Stimulated activated CD8-positive, alpha-beta memory T cell treated with anti-CD3 and anti-CD28 coated beads, Interleukin-15, amount 100 ng/mL, for 48 hours (primary cell): ENCODE data around the gene SMIM23.

Source experiments
- DNase-seq, 2 donors: peaks; one replicate each; pipeline ENCODE4 v3.0.0-alpha.2; 2020; ENCODE audit warnings: low read depth in 2 of 2

The SMIM23 gene

GRCh38 chr5:171785517-171785916, at the start of gene SMIM23:
TSS of gene SMIM23 (plus strand) at chr5:171785817. CDS start at chr5:171785872, 55 bp downstream.
- DNase-seq, result no peak

DNA sequence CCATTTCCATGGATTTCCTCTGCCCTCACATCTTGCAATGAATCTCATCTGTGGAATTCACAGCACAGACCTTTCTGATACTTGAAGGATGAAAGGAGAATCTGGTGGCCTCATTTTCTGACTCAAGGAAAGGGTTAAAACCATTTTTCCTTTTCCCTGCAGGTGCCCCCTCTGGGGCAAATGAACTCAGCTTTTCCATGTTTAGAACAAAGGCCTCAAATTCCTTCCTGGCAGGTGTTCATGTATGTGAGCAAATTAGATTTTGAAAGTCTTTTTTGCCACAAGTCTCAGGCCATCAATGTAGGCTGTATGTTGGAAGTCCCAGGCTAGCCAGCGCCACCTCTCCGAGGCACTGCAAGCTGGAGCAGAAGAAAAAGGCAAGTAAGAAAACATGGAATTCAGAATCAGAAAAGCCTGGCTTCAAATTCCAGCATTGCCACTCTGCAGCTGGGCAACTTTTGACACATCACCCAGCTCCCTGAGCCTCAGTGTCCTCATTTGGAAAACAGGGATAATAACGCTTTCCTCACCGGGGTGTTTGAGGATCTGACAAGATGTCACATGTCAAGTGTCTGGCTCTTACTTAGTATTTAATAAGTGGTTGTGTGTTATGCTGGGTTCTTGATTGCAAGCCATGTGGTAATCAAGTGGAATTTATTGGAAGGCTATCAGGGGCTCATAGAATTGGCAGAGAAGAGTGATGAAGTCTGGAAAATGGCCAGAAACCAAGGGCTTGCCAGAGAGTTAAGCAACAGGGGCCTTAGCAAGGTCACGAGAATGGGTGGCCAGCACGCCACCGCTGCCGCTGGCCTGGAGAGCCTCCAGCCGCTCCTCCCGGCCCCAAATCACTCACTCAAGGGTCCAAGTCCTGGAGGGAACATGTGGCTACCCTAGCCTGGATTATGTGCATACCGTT, 48.4 kb upstream of the SMIM23 start:
- no peak for DNase-seq

GRCh38 chr5:171738501-171738900, 47.1 kb upstream of the SMIM23 start:
- no peak for DNase-seq

- no peak for DNase-seq
Measured at GRCh38 chr5:171739271-171739670, 46.3 kb upstream of the SMIM23 start.

GRCh38 chr5:171743436-171744076, 42.1 kb upstream of the SMIM23 start:
- DNase-seq, result no peak

- DNase-seq, result no peak
Measured at GRCh38 chr5:171744264-171744663, 41.4 kb upstream of the SMIM23 start.

GRCh38 chr5:171744882-171745281, 40.7 kb upstream of the SMIM23 start:
- DNase-seq, result no peak

- no peak for DNase-seq
Measured at GRCh38 chr5:171745602-171746001, 40.0 kb upstream of the SMIM23 start.

DNA sequence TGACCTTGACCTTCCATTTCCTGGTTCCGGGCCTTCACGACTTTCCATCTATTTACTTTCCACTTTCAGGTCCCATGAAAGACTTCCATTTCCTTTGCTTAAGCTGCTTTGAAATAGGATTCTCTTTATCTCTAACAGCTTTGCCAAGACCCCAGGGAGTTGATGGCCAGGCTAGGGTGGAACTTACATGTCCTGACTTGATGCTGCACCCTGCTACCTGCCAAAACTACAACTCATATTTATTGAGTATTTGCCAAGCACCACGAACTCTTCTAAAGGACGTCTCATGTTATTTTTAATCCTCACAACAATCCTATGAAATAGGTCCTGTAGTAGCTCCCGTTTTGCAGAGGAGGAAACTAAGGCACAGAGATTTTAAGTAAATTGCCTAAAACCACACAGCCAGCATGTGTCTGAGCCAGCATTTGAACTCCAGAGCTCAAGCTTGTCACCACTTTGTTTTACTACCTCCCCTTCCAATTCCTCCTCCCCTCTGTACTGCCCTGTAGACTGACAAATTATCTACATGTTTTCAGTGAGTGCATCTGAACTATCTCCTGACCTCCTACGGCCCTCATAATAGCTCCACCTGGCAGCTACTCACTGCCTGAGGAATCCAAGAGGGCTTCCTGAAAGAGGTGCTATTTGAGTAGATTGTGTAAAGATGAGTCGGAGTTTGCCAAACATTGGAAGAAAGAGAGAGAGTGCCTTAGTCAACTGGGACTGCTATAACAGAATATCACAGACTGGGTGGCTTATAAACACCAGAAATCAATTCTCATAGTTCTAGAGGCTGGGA, 38.4 kb upstream of the SMIM23 start:
- DNase-seq, result no peak

- DNase-seq, result no peak
Measured at GRCh38 chr5:171748720-171749119, 36.9 kb upstream of the SMIM23 start.

GRCh38 chr5:171749365-171749764, 36.3 kb upstream of the SMIM23 start:
- no peak for DNase-seq

GRCh38 chr5:171750311-171750788, 35.3 kb upstream of the SMIM23 start:
- no peak for DNase-seq

DNA sequence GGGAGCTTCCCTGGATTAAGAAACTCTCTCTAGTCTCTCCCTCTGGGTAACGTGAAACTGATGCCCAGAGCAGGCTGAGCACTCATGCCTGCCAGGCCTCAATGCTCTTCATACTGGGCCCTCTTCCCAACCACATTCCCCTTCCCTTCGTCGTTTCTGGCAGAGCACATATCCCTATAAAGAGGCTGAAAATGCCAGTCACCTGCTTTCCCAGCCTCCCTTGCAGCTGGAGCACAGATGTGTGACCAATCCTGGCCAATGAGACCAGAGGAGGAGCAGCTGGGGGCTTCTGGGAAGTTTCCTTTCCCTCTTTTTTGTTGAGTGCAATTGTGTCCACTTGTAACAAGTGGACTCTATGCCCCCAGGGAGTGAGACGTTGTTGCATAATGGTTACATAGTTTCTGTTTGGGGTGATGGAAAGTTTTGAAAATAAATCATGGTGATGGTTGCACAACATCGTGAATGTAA, 30.2 kb upstream of the SMIM23 start:
- no peak for DNase-seq

DNA sequence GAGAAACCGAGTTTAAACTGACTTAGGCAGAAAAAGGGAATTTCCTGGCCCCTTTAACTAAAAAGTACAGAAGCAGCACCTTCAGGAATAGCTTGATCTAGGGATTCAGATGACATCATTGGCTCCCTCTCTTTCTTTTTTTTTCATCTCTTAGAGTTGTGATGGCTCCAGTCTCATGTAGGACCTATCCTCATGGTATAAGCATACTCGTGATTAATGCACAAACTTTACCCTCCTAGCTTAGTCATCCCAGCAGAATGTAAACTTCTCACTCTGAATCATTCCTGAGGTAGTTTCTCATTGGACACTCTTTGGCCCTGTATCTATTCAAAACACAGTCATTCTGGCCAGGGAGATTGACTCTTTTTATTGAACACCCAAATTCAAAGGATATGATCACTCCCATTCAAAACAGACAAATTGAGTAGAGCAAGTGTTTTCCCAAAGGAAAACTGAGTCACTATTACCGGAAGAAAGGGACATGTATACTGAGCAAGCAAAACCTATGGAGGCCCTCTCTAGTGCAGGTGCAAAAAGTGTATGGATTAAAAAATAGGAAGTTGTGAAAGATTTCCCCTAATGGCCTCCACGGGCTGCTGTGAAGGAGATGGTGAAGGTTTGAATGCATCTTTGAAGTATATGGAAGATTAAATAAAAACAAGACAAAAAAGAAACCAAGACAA, 27.6 kb upstream of the SMIM23 start:
- DNase-seq, result no peak

DNA sequence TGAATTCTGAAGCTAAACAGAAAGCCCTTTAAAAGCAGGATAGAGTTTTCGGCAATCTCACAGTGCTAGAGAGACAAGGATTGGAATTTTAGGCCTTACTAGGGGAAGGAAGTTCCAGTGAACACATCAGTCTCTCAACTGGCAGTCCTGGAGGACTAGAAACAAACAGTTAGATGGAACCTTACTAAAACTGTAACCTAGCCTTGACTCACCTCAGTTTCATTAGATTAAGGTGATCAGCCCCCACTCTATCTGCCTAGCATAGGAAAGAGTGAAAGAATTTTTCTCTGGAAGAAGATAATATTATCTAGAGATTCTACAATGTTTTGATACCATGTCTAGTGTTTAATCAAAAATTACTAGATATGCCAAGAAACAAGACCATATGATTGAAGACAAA, 25.8 kb upstream of the SMIM23 start:
- no peak for DNase-seq

GRCh38 chr5:171762021-171762608, 23.5 kb upstream of the SMIM23 start:
- DNase-seq, result no peak

GRCh38 chr5:171762903-171763302, 22.7 kb upstream of the SMIM23 start:
- DNase-seq, result no peak

GRCh38 chr5:171764265-171764664, 21.4 kb upstream of the SMIM23 start:
- no peak for DNase-seq

DNA sequence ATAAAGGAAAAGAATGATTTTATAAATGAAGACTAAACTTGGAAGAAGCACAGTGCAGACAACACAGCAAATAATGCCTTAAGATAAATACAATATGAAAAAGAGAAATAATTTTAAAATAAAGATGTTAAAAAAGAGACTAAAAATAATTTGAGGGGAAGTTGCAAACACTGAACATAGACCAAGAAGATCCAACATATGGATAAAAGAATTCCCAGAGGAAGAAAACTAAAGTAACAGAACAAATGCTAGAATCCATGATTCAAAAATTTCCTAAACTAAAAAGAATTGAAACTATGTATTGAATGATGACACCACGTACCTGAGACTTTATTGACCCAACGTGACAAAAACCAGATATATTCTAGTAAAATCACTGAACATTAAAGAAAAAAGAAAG, 18.7 kb upstream of the SMIM23 start:
- DNase-seq, result no peak

DNA sequence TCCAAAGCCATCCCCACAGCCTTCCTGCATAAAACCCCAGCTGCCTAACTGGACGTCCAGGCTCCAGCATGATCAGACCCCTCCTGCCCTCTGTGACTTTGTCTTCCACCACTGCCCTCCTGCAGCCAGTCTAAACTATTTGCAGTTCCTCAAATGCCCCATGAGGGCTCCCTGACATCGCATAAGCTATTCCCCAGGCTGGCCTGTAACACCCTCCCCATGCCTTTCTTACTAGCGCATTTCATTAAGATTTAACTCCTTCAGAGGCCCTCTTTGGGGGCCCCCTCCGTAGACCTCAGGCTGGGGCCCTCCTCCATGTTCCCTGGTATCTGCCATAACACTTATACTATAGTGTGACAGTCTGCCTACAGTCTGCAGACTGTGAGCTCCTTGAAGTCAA, 15.5 kb upstream of the SMIM23 start:
- no peak for DNase-seq

DNA sequence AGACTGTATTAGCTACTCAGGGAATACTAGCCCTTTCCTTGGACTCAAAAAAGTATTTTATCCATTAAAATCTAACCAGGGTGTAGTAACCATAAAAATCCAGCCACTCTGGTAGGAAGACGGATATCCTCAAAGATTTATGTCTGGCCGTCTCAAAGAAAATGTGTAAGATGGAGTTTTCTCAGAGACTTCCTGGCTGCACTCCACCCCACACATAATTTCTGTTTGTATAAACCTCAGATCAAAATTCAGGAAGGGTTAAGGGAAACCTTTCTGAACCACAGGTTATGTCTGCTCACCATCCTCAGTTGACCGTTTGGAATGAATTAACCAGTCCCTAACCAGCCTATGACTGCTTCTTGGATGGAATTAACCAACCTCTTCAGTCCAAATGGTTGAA, 13.8 kb upstream of the SMIM23 start:
- no peak for DNase-seq
